Fibroblast of the conjunctiva (primary cell): ENCODE measurements around the gene KRT74.

Experiments
- DNase-seq: peaks from one replicate; pipeline ENCODE4 v3.0.0-alpha.2; 2010; ENCODE audit warnings: low read depth

The KRT74 gene

DNA sequence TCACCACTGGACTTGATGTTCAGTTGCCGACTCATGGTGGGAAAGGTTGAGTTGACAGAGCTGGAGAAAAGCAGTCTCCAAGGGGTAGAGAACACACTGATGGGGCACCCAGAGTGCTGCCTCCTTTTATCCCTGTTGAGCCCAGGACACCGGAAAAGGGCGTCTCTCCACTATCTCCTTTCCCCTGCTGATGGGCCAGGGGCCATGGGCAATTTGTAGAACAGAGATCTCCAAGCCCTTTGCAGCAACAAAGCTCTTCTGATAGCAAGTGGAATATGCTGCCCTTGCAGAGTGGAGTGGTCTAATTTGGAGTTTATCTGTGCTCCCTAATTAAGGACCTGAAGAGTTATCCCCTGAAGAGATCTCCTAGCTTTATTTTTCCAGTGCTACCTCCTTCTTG, at the start of gene KRT74:
Gene KRT74, minus strand, starts transcription at position 101 of the 400 bp plus-strand sequence. Its CDS starts 66 bp downstream, at position 35.
- no peak for DNase-seq

DNA sequence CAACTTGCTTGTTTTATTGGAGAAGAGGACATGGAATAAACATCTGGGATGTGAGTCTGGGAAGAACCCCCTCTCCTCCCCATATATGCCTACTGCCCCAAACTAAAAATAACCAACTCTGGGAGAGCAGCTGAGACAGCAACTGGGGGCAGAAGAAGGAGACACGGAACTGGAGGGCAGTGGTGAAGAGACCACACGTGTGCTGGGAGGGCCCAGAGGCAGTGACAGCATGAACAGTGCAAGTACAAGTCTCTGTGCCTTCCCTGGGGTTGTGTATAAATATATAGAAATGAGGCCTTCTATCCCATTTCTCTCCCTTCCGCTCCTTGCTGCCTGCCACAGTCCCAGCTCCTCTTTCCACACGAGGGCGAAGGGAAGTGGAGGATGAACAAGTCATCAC, 48.7 kb upstream of the KRT74 start:
- DNase-seq, result no peak

DNA sequence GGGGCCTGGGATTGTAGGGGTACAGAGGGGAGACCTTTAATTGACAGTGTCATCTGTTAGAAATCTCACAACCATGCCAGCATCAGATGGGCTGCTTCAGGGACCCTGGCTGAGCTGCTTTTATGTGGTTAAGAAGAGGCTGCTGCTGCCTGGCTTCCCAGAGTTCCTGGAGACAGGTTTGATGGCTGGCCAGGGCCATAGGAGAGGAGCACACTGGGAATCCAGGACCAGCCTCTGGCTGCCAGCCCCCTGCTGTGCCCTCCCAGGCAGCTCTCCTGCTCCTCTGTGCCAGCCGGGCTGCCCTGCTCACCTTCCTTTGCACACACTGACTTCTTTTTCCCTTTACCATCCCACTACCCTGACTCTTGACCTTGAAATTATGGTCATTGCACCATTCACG, 45.2 kb upstream of the KRT74 start:
- no peak for DNase-seq

- no peak for DNase-seq
Observed at GRCh38 chr12:52618216-52618615, 44.6 kb upstream of the KRT74 start, which contains the start of gene KRT73. Gene KRT73, minus strand, starts transcription at chr12:52618559. Its CDS starts 35 bp downstream, at chr12:52618524.

GRCh38 chr12:52617403-52617785, 43.8 kb upstream of the KRT74 start:
- DNase-seq, result no peak

- DNase-seq, result no peak
Observed at GRCh38 chr12:52616680-52617402, 43.2 kb upstream of the KRT74 start.

DNA sequence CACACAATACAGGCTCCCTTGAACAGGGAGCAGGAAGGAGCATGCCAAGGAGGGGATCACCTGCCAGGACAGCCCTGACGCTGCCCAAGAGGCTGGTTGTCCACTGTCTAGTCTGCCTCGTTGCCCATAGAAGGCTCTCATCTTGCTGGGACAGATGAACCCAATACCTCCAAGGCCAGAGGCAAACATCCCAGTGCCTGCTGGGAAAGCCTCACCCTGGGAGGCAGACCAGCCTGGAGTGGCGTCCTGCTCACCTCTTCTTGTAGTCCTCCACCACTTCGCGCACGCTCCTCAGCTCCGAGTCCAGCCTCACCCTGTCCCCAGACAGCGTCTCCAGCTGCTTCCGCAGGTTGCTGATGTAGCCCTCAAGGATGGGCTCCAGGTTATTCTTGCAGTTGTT, 42.3 kb upstream of the KRT74 start:
- DNase-seq, result no peak

DNA sequence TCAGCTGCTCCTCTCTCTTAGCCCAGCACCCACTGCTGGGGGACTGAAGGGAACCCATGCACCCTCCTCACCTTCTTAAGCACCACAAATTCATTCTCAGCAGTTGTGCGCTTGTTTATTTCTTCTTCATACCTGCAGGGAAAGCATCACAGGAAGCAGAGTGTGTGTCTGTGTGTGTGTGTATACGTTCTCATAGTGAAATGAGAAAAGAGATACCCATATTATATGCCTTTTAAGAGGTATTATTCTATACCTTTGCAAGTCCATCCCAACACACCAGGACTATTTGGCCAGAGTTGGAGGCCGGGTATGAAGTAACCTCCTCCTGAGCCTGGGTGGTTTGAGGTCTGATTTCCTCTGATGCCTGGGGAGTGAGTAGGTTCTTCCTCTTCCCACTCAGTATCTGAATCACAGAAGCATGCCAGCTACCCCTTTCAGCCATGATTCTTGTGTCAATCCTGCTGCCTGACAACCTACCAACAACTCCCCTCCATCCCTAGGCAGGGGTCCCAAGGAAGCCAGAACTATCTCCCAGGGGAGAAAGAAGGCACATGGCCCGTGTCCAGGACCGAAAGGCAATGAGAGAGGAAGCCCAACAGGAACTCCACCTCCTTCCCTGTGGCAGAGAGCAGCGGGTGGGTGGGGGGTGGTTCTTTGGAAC, 41.7 kb upstream of the KRT74 start:
- DNase-seq, result no peak

GRCh38 chr12:52614381-52615207, 41.0 kb upstream of the KRT74 start:
- no peak for DNase-seq

GRCh38 chr12:52613384-52614030, 39.9 kb upstream of the KRT74 start:
- DNase-seq, result no peak

DNA sequence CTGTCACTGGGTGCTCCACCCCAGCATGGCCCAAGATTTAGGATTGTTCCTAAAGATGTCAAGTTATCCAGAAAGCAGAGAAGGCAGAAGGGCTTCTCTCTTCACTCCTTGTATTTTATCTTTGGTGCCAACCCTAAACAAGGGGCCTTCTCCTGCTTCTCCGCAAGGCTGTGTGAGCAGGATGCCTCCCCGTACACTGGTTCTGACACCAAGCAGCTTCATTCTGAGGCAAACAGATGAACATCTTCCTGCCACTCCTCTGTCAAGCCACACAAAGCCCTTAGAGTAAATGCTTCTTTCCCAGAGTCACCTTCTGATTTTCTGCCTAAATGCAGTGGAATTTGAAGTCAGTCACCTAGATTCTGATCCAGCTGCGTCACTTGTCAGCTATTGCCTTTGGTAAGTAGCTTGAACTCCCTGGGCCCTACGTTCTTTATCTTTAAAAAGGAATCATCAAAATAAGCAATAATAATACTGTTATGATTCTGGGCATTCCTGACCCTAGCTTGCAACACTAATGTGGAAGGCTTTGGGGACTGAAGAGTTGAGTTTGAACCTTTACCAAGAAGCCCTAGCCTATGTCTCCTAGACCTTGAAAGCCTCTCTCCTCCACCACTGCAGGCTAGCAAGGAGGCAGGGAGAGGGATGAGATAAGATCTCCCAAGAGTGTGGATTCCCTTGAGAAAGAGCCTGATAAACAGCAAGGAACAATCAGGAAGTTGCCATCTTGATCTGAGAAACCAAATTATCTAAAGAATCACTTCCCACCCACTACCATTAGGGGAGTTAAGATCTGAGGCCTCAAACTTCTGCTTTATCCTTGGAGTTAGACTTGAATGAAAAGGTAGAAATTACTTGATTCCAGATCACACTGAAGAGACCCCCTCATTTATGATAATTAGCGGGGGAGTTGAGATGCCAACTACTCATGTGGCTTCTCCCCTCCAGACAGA, 39.1 kb upstream of the KRT74 start:
- no peak for DNase-seq

- DNase-seq, result no peak
Observed at GRCh38 chr12:52611080-52611468, 37.4 kb upstream of the KRT74 start.

GRCh38 chr12:52608826-52609630, 35.4 kb upstream of the KRT74 start:
- DNase-seq, result no peak

DNA sequence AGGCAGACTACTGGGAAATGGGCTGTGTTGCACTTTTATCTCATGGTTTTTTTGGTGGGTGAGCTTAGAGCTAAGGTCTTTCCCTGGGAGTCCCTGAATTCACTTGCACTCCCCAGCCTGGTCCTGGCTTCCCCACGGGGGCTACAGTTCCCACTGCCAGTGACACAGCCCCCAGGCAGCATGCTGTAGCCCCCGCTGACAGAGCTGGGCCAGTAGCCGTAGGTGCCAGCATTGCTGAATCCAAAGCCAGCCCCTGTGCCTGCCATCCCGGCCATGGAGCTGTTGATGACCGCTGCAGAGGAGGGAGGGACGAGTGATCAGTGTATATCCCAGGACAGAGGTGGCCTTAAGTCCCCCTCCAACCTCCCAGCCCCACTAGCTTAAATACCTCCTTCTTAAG, 34.5 kb upstream of the KRT74 start:
- no peak for DNase-seq

DNA sequence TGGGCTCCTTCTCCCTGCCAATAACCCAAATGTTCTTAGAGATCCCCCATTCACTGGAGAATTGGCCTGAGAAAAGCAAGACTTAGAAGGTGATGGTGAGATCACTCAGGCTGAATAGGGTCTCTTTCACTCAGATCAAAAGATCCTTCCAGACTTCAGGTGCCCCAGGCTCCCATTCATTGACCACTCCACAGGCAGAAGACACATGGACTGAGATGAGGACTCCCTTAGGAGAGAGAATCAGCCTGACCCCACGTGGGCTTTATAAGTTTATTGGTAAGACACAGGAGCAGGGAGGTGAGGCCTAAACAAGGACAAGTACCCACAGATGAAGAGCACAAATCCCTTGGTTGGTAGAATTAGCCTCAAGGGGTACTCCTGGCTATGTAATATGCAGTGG, 33.7 kb upstream of the KRT74 start:
- no peak for DNase-seq

GRCh38 chr12:52606581-52607218, 33.1 kb upstream of the KRT74 start:
- no peak for DNase-seq

- no peak for DNase-seq
Observed at GRCh38 chr12:52606096-52606495, 32.5 kb upstream of the KRT74 start.

GRCh38 chr12:52605542-52605941, 31.9 kb upstream of the KRT74 start:
- no peak for DNase-seq

GRCh38 chr12:52604859-52605258, 31.2 kb upstream of the KRT74 start:
- DNase-seq, result no peak

DNA sequence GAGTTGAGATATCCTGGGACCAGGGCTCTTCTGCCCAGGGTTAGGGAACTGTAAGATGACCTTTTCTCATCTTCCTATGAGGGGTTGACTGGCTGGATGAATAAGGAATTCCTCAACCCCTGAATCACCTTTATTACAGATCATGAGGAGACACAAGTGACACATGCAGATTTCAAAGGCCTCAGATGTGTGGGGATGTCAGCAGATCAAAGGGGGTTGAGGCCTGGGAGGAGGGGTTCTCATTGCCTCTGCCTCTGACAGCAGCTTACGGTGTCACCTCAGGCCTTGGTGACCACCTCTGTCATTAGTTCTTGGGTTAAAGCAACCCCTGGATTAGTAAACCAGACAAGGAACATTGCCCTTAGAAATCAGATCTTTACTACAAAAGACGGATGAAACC, 29.7 kb upstream of the KRT74 start:
- no peak for DNase-seq
